T-cell (primary cell): ENCODE results near the gene CHPT1. TPM values are rescaled to one million over a fixed set of nuclear protein-coding genes. Genes with fewer than 3 reads are reported as not detected.
"Not testable (repeated sequence)": the region's sequence is repeated elsewhere in the genome, so short reads cannot be mapped to it uniquely, and the experiment has no call there.

Experiments used
- ATAC-seq, 4 experiments: fragments of 200-7000 bp in 3 of 4; fragments of 150-1000 bp in 1 of 4; cut with Tn5 transposase; replicated peaks in 1 of 4; 1 replicate in 3 of 4; 2 replicates in 1 of 4; pipeline ENCODE4 v1.10.0; 2021; ENCODE audit warnings: moderate library complexity in 3 of 4, mild to moderate bottlenecking in 2 of 4, moderate number of reproducible peaks in 1 of 4
- CTCF ChIA-PET, 2 donors: fragments of 300-600 bp; sonication (Branson Sonifier 250); formaldehyde crosslinking; loops; one replicate each; lab custom pipeline; 2022; ENCODE audit warnings: antibody characterized with exemption in 2 of 2; lab: Charles Lee
- POLR2A ChIA-PET, 2 donors: fragments of 300-600 bp; sonication (Branson Sonifier 250); formaldehyde crosslinking; loops; one replicate each; lab custom pipeline; 2022; ENCODE audit warnings: antibody characterized with exemption in 2 of 2; lab: Charles Lee
- DNase-seq, 35 experiments: peaks; one replicate each; pipeline versions ENCODE4 v3.0.0 to v3.0.0-alpha.2; 2013 to 2023
- H3K27ac ChIP-seq: one replicate; pipeline ENCODE4 v1.5.1; 2013; ENCODE audit warnings: low read length
- H3K27me3 ChIP-seq, 2 experiments: replicated peaks in 1 of 2; 1 replicate in 1 of 2; 2 replicates in 1 of 2; pipeline versions ENCODE4 v1.6.1 to v1.7.0; 2013; ENCODE audit warnings: low read length in 1 of 2, mixed read lengths in 1 of 2; ENCODE audit not compliant: control insufficient read depth in 2 of 2, insufficient read depth in 2 of 2; ENCODE audit errors: extremely low read depth in 1 of 2
- H3K36me3 ChIP-seq, 2 donors: 1 replicate in 1 of 2; 2 replicates in 1 of 2; pipeline versions ENCODE4 v1.6.1 to v1.7.0; 2013; ENCODE audit warnings: low read length in 1 of 2; ENCODE audit not compliant: control insufficient read depth in 2 of 2, insufficient read depth in 1 of 2; ENCODE audit errors: extremely low read depth in 1 of 2
- H3K4me1 ChIP-seq, 2 experiments: 1 replicate in 1 of 2; 2 replicates in 1 of 2; pipeline versions ENCODE4 v1.6.1 to v1.7.0; 2013; ENCODE audit warnings: low read length in 2 of 2, mixed read lengths in 1 of 2; ENCODE audit not compliant: insufficient read depth in 2 of 2, control insufficient read depth in 1 of 2; ENCODE audit errors: extremely low read depth in 1 of 2
- H3K4me3 ChIP-seq, 2 donors: 1 replicate in 1 of 2; 2 replicates in 1 of 2; pipeline versions ENCODE4 v1.5.1 to v1.7.0; 2013; ENCODE audit warnings: mild to moderate bottlenecking in 2 of 2, low read length in 1 of 2, moderate library complexity in 1 of 2; ENCODE audit not compliant: control insufficient read depth in 1 of 2; ENCODE audit errors: extremely low read depth in 1 of 2
- H3K9me3 ChIP-seq: 2 replicates; pipeline ENCODE4 v1.7.0; 2013
- H3K27ac Mint-ChIP-seq, 2 donors: one replicate each; pipeline ENCODE4 v1.8.0; 2020 to 2021; ENCODE audit warnings: mild to moderate bottlenecking in 2 of 2, mixed read lengths in 2 of 2
- H3K27me3 Mint-ChIP-seq, 2 donors: one replicate each; pipeline ENCODE4 v1.8.0; 2021 to 2022; ENCODE audit warnings: mixed read lengths in 2 of 2
- H3K36me3 Mint-ChIP-seq: one replicate; pipeline ENCODE4 v1.8.0; 2021; ENCODE audit warnings: mixed read lengths
- H3K4me1 Mint-ChIP-seq, 3 donors: one replicate each; pipeline ENCODE4 v1.8.0; 2020 to 2022; ENCODE audit warnings: mixed read lengths in 3 of 3, mild to moderate bottlenecking in 1 of 3
- H3K4me3 Mint-ChIP-seq, 3 donors: one replicate each; pipeline ENCODE4 v1.8.0; 2020 to 2022; ENCODE audit warnings: mild to moderate bottlenecking in 3 of 3, mixed read lengths in 3 of 3, moderate library complexity in 3 of 3
- H3K9me3 Mint-ChIP-seq, 3 donors: one replicate each; pipeline ENCODE4 v1.8.0; 2020 to 2022; ENCODE audit warnings: mixed read lengths in 3 of 3
- WGBS: methylation state at CpG from one replicate; pipeline ENCODE4 v1.1.5; 2013; ENCODE audit warnings: missing lambda C conversion rate; ENCODE audit not compliant: insufficient coverage; 5-methylcytosine and 5-hydroxymethylcytosine counted together
- total RNA-seq, 35 experiments: library from RNA in 6 of 35; stranded (reverse) in 6 of 35; fragments of 120-200 nt in 1 of 35; gene quantifications; one replicate each; pipeline versions ENCODE4 v1.2.1 to v1.2.4 and lab custom pipeline; 2013 to 2026

The CHPT1 gene
- total RNA-seq, 5 donors from 2014 or later (not counting 1 experiment from before 2014, with no cell fraction given) = 9.8 to 13.8 (median 11.9) TPM

DNA sequence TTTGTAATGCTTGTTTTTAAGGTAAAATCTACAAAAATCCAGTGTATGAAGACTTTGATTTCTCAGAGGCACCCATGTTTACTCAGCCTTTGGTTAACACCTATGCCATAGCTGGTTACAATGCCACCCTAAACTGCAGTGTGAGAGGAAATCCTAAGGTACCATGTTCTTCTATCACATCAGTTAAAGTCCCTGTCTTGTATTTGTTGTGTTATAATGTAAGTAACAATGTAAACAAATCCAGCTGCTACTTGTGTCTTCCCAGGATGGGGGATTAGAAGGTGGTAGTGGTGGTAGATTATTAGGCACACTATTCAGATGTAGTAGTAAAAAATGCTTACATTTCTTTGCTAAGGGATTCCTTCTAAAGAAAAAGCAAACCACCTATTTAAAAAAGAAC, 19.4 kb upstream of the CHPT1 start:
- Mint-ChIP-seq H3K27me3 (peaks cover 0 to 1% of the 10 kb centered on the region in 2 donors), H3K4me3 (no peak overlapping the region), H3K4me1 (no peaks in the 10 kb centered on the region), H3K36me3 (no peaks in the 10 kb centered on the region), H3K27ac (no peak overlapping the region), H3K9me3 (no peaks in the 10 kb centered on the region)
- DNase-seq (no peak), ATAC-seq (peak in 1 of 4 experiments; percentile 23)
- Histone ChIP-seq H3K27ac (no peak overlapping the region), H3K4me3 (no peak overlapping the region), H3K9me3 (no peaks in the 10 kb centered on the region), H3K27me3 (no peaks in the 10 kb centered on the region), H3K36me3 (no peaks in the 10 kb centered on the region), H3K4me1 (no peaks in the 10 kb centered on the region)
- CTCF ChIA-PET = no interaction called here
- POLR2A ChIA-PET = no interaction called here

DNA sequence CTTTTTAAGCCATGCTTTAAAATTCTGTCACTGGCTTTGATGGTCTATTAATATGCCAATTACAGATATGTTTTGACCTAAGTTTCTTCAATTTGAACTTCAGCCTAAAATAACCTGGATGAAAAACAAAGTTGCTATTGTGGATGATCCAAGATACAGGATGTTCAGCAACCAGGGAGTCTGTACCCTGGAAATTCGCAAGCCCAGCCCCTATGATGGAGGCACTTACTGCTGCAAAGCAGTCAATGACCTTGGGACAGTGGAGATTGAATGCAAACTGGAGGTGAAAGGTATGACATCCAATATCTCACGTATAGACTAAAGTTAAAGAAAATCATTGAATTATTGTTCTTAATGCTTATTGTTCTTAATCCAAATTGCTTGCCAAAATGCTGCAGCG, 17.2 kb upstream of the CHPT1 start:
- H3K27ac ChIP-seq = no peak overlapping the region
- ChIA-PET POLR2A (no interaction called here), CTCF (no interaction called here)
- Mint-ChIP-seq H3K9me3 (no peaks in the 10 kb centered on the region), H3K27ac (no peak overlapping the region), H3K4me3 (no peak overlapping the region), H3K4me1 (no peaks in the 10 kb centered on the region), H3K27me3 (peaks cover 8% of the 10 kb centered on the region in 2 donors), H3K36me3 (no peaks in the 10 kb centered on the region)
- WGBS = 88% methylated on average over 1 of the region's 3 CpGs
- H3K4me3 ChIP-seq = no peak overlapping the region
- ATAC-seq = no peak
- H3K9me3 ChIP-seq = no peaks in the 10 kb centered on the region
- H3K4me1 ChIP-seq = no peaks in the 10 kb centered on the region
- DNase-seq = no peak
- H3K36me3 ChIP-seq = no peaks in the 10 kb centered on the region
- no peaks in the 10 kb centered on the region for H3K27me3 ChIP-seq

DNA sequence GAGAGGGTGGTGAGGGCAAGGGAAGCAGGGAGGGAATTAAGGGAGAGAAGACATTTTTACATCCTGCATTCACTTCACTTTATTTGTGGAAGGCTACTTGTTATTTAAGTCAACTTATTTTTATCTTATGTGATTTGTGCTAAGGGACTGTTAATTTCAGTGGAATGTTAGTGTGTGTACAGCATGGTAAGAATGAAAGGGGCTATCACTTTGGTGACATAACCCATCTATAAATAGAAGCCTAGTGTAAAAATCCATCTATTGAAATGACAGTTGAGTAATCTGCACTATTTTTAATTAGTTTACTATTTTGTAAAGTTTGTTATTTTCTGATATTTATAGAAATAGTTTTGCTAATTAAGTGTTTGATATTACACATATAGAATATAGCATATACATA, 16.8 kb upstream of the CHPT1 start:
- Histone ChIP-seq H3K4me3 (no peak overlapping the region), H3K9me3 (no peaks in the 10 kb centered on the region), H3K27ac (no peak overlapping the region), H3K27me3 (no peaks in the 10 kb centered on the region), H3K4me1 (no peaks in the 10 kb centered on the region), H3K36me3 (no peaks in the 10 kb centered on the region)
- Mint-ChIP-seq H3K4me3 (no peak overlapping the region), H3K9me3 (no peaks in the 10 kb centered on the region), H3K27ac (no peak overlapping the region), H3K36me3 (no peaks in the 10 kb centered on the region), H3K27me3 (peaks cover 8% of the 10 kb centered on the region in 2 donors), H3K4me1 (no peaks in the 10 kb centered on the region)
- no peak for DNase-seq
- ChIA-PET POLR2A (no interaction called here), CTCF (no interaction called here)
- no peak for ATAC-seq

DNA sequence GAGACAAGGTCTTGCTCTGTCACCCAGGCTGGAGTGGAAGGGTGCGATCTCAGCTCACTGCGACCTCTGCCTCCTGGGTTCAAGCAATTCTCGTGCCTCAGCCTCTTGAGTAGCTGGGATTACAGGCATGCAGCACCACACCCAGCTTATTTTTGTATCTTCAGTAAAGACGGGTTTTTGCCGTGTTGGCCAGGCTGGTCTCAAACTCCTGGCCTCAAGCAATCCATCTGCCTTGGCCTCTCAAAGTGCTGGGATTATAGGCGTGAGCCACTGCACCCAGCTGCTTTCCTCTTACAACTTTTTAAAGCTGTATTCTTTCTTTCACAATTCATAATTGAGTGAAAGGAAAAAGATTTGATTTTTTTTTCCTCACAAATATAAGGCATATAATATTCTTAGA, 15.8 kb upstream of the CHPT1 start:
- not testable (repeated sequence) for H3K9me3 ChIP-seq, H3K27ac Mint-ChIP-seq, H3K36me3 Mint-ChIP-seq, H3K27me3 ChIP-seq, H3K4me3 ChIP-seq, H3K9me3 Mint-ChIP-seq, H3K27me3 Mint-ChIP-seq, H3K4me3 Mint-ChIP-seq, DNase-seq, H3K27ac ChIP-seq, ATAC-seq, H3K36me3 ChIP-seq, H3K4me1 Mint-ChIP-seq, H3K4me1 ChIP-seq
- ChIA-PET CTCF (interaction anchor here in 1 of 2 donors (1.4 kb wide), 1 partner anchor 11 kb away, joined by 4 read pairs; no protein-coding TSS in a partner anchor), POLR2A (interaction anchor here in 1 of 2 donors (0.5 kb wide), 1 partner anchor 134 kb away, joined by 6 read pairs; no protein-coding TSS in a partner anchor)
- 98% methylated on average over 5 of the region's 6 CpGs for whole genome bisulfite sequencing

DNA sequence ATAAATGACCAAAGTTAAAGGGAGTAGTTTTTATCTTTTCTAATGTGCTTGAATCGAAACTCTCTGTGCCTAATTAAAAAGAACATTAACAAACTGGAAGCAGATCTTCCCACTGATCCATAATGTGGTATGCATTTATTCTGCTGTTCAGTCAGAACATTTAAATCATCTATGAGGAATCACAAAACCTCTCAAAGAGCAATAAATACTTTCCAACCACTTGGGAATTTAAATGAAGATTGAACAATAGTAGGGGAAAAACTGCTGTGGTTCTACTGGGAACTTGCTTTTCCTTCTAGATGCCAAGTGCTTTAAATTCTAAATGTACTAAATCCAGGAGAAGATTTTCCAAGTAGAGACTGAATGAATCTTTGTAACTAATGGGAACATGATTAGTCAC, 12.3 kb upstream of the CHPT1 start:
- no peak overlapping the region for H3K27ac Mint-ChIP-seq
- Histone ChIP-seq H3K9me3 (no peaks in the 10 kb centered on the region), H3K27me3 (peaks cover 0 to 3% of the 10 kb centered on the region in 2 experiments), H3K4me1 (no peaks in the 10 kb centered on the region), H3K36me3 (no peaks in the 10 kb centered on the region), H3K27ac (no peak overlapping the region), H3K4me3 (no peak overlapping the region)
- DNase-seq (no peak), ATAC-seq (no peak)
- ChIA-PET POLR2A (no interaction called here), CTCF (no interaction called here)
- H3K4me1 Mint-ChIP-seq = no peaks in the 10 kb centered on the region
- H3K4me3 Mint-ChIP-seq = no peak overlapping the region
- H3K9me3 Mint-ChIP-seq = no peaks in the 10 kb centered on the region
- H3K36me3 Mint-ChIP-seq = no peaks in the 10 kb centered on the region
- whole genome bisulfite sequencing = no CpG with 5 or more reads among the region's 1 CpG
- H3K27me3 Mint-ChIP-seq = peaks cover 9 to 11% of the 10 kb centered on the region in 2 donors

DNA sequence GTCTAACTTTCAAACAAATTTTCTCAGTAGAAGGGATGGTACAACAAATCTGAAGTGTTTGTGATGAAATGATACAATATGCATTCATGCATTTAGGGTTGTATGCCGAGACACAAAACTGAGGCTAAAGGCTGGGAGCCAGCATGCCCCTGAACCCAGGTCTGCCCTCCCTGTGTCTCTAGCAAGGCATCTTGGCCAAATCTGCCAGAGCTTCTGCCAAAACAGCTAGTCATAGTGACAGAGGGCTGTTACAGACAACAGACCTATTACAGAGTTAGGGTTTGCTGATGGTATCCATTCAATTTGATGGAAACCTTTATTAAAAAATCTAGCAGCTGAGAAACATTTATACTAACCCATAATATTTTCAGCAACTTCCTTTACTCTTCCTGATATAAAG, 11.3 kb upstream of the CHPT1 start:
- no peaks in the 10 kb centered on the region for H3K36me3 Mint-ChIP-seq
- H3K27me3 Mint-ChIP-seq = peaks cover 9 to 11% of the 10 kb centered on the region in 2 donors
- ATAC-seq (no peak), DNase-seq (no peak)
- Histone ChIP-seq H3K27ac (no peak overlapping the region), H3K27me3 (peaks cover 0 to 3% of the 10 kb centered on the region in 2 experiments), H3K9me3 (no peaks in the 10 kb centered on the region), H3K4me1 (no peaks in the 10 kb centered on the region), H3K36me3 (no peaks in the 10 kb centered on the region), H3K4me3 (no peak overlapping the region)
- 90% methylated on average over 1 of the region's 1 CpG for WGBS
- POLR2A ChIA-PET = no interaction called here
- H3K4me3 Mint-ChIP-seq = no peak overlapping the region
- no peaks in the 10 kb centered on the region for H3K9me3 Mint-ChIP-seq
- CTCF ChIA-PET = interaction anchor here in 1 of 2 donors (0.6 kb wide), 1 partner anchor 144 kb away, joined by 4 read pairs; no protein-coding TSS in a partner anchor
- no peaks in the 10 kb centered on the region for H3K4me1 Mint-ChIP-seq
- H3K27ac Mint-ChIP-seq = no peak overlapping the region
